HK-2 (cell line): ENCODE data around the gene RNF43.

Experiments
- DNase-seq: peaks from one replicate; pipeline ENCODE4 v3.0.0-alpha.2; 2018; ENCODE audit not compliant: unreplicated experiment

Gene RNF43

DNA sequence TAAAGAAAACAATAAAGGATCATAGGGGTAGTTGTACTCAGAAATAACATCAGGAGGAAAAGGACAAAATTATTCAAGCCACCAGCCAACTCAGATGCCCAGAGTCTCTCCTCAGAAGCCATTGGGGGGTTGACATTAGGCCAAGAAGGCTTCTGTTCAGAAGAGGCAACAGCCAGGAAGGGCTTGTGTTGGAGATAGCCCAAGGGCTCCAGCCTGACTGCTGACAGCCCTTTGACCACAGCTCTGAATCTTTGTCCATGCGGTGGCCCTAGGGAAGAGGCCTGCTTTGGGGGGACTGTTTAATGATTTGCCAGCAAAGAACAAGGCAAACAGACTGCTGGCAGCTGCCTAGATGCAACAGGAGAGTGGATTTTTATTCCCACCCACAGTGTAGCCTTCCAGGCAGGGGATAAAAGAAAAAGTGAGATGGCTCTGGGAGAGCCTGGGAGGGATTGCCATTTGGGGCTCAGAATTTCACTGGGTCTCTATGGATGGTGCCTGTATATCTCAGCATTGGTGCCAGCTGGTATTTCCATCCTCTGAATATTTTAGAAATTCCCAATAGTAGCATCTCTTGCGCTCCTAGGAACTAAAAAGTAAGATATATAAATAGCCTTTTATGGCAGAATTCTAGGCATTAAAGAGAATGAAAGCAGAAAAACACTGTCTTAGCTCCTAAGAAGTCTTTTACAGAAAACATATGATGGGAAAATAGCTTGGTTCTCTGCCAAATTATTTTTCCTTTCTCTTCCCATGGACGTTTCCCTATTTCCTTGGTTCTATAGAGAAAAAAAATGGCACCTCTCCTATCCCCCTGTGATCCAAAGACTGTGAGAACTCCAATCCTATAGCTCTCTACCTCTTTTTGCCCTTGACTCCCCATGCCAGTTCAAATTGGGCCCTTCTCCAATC is 36.0 kb downstream of the RNF43 start:
- peak; percentile 54 for DNase-seq

DNA sequence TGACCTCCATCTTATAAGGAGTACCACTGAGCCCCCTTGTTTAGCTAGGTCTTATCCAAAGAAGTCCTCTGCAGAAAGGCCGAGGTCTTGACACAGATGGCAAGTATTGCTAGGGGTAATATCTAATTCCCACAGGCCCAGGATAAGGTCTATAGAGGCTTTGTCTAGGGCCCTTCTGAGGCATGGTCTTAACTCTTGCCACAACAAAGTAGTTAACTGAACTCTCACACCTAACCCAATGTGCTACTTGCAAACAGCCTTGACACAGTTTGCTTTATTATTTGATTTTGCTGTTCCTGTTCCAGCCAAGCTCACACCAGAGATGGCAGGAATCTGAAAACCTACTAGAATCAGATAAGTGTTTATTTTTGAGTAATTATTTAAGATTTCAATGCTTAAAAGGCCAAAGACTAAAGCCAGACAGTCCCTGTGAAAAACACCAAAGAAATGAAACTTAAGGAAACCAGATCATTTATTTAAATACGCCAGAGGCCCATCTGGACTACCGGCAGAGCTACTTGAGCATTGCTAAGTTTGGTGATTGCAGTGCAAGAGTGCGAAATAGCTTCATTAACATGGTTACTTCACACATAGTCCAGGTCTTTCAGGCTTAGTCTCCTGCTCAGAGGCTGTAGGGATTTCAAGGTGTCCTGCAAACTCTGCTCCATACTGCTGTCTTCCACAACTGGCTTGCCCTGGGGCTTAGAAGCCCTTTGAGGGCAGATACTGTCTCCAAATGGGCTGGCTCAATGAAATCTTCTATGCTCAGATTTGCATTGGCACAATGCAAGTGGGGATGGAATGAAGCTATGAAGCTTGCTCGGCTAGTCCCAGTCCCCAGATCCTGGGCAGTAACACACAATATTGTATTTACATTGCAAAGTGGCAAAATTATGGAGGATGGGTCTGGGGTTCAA is 36.9 kb downstream of the RNF43 start:
- DNase-seq: no peak

DNA sequence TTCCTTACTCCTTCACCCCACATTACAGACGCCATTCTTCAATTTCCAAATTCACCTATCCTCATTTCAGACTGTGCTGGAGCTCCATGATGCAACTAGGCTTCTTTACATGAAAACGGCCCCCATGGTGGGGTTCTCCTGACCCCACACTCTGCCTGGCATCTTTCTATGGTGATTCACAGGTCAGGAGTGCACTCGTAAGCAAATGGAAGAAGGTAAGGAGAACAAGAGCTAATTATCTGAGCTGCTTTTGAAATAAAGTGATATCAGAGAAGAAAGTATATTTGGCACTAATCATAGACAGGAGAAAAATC is 37.9 kb downstream of the RNF43 start:
- DNase-seq: no peak

DNA sequence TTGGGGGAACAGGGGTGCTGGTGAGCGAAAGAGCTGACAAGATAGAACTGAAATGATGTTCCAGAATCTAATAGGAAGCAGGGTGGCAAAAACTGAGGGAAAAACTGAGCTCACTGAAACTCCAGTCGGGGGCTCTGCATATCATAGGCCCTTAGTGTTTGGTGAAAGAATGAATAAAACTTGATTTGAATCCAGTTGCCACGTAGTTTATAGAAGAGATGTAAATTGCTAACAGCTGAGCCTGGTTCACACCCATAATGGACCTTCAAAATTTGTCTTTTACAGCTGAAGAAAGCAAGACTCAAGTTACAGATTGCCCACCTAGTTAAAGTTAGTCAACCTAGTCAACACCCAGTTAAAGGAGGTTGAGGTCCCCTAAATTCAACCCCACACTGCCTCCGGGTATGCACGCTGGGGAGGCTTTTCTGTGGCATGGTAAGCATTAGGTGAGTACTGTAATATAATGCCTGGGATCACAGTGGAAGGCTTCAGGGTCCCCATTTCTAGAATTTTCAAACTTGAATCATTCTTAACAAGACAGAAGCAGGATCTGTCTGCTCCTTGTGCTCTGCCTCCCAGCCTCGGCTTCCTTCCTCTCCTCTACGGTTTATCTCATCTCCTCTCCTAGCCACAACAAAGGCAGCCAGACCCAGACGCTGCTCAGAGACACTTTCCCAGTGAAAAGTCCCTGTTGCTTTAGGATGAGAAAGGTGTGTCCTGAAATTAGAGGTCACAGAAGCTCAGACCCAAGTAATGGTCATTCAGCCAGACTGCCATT is 38.4 kb downstream of the RNF43 start:
- no peak for DNase-seq

DNA sequence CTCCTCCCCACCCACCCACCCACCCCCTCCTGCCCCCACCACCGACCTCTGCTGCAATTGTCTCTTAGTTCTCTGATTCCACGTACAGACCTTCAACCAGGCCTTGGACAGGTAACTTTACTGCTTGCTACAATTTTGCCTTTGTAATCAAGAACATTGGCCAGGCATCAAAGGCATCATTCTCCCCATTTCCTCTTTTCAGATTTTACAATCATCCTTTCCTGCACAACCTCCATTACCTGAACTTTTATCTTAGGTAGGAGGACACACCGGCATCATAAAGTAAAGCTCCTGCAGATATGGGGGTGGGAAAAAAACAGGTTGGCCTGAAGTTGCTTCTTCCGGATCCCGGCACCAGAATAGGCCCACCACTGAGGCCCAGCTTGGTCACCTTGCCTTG is 39.7 kb downstream of the RNF43 start:
- no peak for DNase-seq

DNA sequence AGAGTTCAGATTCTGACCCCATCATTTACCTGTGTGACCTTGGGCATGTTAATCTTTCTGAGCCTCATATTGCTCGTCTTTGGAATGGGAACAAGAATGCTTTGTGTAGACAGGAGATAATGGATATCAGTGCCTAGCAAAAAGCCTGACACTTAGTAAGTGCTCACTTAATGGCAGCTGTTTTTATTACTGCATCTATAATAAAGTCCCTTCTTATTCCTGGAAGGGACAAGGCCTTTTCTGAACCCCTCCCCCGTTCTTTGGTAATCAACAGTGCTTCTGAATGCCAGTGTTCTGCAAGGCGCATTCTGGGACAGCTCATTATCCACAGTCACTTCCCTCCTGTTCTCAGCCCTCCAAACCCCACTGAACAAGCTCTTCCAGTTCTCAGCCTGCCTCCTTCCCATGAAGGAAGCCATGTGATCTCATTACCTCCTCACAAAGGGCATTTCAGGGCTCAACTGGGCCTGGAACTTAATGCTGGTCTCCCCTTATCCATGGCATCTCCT is 40.2 kb downstream of the RNF43 start:
- DNase-seq: no peak

DNA sequence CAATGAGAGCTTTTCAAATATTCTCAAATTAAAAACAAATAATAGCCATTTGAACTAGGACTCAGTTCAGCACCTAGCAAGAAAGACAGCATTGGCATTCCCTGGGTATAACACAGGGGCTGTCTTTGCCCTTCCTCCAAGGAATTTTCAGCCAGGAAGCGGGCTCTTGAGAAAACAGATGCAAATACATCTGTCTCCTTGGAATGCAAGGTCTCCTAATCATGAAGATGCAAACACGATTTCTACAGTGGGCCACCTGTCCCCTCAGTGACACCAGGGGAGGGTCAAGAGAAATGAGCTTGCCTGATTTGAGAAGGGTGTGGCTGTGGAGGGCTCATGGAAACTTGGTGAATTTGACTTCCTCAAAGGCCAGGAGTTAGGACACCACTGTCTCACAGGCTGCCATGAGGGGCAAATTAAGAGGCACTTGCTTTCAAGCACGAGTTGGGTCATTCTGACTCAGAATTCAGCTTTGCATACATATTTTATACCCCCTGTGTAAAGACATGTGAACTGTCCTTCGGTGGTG is 40.8 kb downstream of the RNF43 start:
- no peak for DNase-seq

DNA sequence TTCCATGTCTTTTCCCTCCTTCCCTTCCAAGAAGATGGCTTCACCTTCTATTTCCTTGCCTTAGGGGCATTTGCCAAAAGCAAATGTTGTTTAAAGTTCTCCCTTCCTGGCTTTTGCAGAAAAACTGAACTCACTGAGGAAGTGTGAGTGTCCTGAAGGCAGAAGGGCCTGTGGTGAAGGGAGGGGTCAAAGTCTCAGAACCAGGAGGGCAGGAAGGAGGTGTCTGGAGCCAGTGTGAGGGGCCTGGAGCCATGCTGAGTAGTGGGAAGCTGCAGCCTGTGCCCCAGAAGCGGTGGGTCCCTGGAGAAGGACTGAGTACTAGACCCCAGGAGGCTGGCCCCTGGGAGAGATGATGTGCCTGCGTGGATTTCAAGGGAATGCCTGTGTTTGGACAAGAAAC is 41.5 kb downstream of the RNF43 start:
- DNase-seq: no peak

DNA sequence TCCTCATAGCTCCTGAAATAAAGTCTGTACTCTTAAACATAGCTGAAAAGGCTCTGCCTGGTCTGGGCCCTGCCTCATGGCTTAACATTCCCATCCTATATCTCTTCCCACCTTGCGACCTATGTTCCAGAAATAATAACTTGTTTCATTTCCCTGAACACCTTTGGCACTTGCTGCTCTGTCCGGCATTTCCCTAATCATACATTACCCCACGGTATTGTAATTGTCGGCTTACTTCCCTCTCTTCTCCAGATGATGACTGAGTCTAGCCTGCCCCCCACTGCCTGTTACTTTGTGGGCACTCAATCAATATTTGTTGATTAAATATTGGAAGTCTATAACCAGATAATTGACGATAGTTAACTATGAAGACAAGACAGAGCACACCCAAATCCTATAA is 42.1 kb downstream of the RNF43 start:
- DNase-seq: no peak

DNA sequence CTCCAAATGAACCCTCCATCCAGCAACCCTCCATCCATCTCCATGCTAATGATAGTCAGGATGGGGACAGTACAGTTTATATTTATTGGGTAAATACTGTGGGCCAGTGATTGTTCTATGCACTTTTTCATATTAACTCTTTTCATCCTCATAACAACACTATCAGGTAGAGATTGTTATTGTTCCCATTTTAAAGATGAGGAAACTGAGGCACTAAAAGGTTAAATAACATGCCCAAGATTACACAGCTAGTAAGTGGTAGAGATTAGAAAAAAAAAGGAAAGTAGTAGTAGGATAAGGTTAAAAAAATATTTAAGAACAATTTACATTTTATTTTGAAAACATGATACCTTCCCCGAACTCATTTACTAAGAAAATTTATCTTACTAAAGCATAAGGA is 43.4 kb downstream of the RNF43 start:
- DNase-seq: no peak

DNA sequence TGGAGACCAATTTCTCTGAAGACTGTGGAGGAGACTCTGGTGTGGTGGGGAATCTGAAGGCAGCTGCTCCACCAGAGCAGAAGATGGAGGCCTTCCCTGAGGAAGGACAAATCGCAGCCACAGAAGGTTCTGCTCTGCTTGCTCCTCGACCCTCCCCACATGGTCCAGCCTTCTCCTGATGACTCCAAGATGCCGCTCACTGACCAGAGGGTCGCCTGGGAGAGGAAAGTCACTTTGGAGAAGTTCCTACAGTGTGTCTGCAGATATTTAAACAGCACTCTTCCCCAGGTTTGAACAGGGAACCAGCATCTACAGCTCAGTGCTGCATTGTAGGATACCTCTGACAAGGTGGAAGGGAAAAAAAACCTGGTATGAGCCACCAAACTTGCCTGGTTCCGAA is 44.3 kb downstream of the RNF43 start:
- no peak for DNase-seq

DNA sequence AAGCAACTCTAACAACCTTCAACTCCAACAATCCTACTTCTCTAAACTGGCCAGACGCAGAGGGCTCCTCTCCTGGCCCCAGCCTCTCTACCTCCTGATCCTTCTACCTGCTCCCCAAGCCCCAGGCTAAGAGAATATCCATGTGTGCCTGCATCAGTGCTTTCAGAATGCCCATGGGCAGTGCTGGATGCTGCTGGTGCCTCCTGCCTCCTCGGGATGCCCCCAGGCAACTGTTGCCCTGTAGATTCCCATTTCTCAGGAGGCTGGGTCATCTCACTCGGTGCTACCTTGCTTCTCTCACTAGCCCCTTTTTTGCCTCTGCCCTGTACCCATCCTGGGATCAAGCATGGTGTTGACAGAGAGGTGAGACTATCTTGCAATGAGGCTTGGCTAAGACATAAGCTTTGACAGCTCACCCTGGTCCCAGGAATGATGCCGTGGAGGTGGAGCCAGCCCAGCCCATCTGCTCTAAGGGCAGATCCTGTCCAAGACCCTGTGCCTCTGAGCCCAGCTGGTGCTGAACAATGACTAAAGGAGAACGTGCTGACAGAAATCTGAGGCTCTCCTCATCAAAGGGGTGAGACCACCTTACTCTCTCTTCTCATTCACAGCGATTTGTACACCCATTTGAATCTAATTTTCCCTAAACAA is 45.9 kb downstream of the RNF43 start:
- no peak for DNase-seq

DNA sequence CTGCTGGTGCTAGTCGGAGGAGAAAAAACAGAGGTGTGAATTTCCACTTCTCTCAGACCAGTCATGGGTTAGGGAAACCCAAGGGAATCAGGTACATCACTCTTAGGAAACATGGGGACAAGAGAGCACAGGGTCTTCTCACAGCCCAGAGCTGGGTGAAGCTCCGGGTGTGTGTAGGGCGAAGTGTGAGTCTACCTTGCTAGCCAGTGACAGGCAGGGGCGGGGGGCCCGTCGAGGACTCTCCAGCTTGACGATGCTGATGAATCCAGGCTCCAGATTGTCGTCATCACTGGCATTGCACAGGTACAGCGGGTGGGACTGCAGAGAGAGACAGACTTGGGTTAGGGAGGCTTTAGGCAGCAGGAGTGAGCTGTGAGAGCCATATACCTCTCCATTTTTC is 46.6 kb downstream of the RNF43 start:
- DNase-seq: no peak

DNA sequence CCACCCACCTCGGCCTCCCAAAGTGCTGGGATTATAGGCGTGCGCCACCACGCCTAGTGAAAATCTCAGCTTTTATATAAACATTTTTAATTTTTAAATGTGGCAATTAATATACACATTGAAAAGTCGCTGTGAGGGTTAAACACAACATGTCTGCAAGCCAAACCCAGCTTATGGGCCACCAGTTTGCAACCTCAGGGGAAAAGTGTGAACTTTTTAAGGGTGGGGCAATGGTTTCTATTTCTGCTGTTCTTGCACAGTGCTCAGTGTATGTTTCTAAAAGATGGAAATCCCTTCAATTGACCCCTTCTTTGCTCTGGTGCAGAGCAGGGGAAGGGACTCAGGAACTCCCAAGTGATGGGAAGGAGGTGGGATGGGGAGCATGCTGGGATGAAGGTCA is 47.0 kb downstream of the RNF43 start:
- DNase-seq: no peak

DNA sequence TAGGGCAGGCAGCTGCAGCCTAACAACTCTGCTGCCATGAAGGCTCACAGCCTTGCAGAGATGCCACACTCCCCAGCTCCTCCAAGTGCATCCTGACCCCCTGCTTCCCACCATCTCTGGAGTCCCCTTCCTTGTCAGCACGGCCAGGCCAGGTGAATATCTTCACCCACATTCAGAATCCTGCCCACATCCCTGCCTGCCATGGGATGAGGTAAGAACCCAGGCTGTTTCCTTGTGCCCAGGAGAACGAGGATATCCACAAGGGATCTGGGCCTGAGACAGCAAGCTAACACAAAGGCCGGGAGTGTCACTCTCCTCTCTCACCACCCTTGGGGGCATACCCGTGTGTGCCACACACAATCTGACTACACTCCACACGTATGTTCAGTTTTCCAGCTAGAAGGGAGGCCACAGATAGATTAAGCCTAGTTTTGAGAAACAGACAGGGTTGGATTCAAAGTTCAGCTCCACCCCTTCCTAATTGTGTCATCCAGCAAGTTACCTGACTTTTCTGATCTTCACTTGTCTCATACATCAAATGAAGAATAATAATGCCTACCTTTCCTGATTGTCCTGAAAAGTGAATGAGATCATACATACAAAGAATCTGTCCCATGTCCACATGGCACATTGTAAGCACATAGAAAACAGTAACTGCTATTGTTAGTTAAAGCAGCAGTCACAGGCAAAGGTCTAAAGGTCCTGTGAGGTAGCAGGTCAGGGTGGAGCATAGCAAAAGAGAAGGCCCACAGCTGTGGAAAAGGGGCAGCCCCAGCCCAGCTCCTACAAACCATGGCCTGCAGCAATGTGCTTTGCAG is 47.9 kb downstream of the RNF43 start:
- DNase-seq: no peak

DNA sequence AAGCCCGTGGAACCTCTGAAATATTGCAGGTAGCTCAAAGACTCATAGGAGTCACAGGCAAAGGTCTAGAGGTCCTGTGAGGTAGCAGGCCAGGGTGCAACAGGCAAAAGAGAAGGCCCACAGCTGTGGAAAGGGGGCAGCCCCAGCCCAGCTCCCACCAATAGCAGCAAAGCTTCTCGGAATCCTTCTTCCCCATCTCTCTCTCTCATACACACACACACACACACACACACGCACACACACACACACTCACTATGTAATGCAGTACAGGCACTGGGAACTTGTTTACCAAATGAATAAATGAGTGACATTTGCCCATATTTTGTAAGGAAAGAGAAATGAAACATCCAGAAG is 48.5 kb downstream of the RNF43 start:
- no peak for DNase-seq
